OCI-LY7 (cell line): ENCODE measurements around the gene FAM184B.

Experiments used
- EZH2phosphoT487 ChIP-seq: fragments of 200-600 bp; sonication (generic); IDR thresholded peaks from 2 replicates; pipeline ENCODE4 v1.6.1; 2018; ENCODE audit warnings: low read depth, borderline replicate concordance, mild to moderate bottlenecking, mixed run types, antibody characterized with exemption, low read length, moderate library complexity, mixed read lengths
- TF ChIP-seq, protein P1 (sequence below): fragments of 200-600 bp; sonication (generic); conservative IDR thresholded peaks from 2 replicates; pipeline ENCODE4 v1.5.1; 2014; ENCODE audit warnings: mild to moderate bottlenecking, antibody characterized with exemption, low read length, moderate library complexity, mixed read lengths

DNA sequence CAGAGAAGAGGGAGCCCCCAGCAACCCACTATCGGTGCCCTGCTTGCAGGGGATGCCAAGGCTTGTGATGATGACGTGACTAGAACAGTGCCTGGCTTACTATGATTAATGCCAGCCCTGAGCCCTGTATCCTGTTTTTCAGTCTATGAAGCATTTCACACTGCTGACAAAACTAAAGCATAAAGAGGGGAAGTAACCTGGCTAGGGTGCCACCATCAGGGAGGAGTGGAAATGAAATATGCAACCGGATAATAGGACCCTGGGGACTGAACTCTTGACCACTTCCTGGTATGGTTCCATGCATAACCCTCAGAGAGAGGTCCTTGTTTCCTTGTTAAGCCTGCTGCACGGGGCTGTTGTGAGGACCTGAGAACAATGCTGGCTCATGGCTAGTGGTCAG, 116.7 kb downstream of the FAM184B start:
- no peak for TF ChIP-seq EZH2phosphoT487
- TF ChIP-seq, protein P1, sequence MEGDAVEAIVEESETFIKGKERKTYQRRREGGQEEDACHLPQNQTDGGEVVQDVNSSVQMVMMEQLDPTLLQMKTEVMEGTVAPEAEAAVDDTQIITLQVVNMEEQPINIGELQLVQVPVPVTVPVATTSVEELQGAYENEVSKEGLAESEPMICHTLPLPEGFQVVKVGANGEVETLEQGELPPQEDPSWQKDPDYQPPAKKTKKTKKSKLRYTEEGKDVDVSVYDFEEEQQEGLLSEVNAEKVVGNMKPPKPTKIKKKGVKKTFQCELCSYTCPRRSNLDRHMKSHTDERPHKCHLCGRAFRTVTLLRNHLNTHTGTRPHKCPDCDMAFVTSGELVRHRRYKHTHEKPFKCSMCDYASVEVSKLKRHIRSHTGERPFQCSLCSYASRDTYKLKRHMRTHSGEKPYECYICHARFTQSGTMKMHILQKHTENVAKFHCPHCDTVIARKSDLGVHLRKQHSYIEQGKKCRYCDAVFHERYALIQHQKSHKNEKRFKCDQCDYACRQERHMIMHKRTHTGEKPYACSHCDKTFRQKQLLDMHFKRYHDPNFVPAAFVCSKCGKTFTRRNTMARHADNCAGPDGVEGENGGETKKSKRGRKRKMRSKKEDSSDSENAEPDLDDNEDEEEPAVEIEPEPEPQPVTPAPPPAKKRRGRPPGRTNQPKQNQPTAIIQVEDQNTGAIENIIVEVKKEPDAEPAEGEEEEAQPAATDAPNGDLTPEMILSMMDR: peak; percentile 66
